Activated CD4-positive, alpha-beta T cell treated with anti-CD3 and anti-CD28 coated beads, Interleukin-2, amount 50 U/mL, for 16 hours (primary cell): ENCODE data around the gene NKX1-1.

Experiments used
- DNase-seq: peaks from one replicate; pipeline ENCODE4 v3.0.0-alpha.2; 2020

The NKX1-1 gene

DNA sequence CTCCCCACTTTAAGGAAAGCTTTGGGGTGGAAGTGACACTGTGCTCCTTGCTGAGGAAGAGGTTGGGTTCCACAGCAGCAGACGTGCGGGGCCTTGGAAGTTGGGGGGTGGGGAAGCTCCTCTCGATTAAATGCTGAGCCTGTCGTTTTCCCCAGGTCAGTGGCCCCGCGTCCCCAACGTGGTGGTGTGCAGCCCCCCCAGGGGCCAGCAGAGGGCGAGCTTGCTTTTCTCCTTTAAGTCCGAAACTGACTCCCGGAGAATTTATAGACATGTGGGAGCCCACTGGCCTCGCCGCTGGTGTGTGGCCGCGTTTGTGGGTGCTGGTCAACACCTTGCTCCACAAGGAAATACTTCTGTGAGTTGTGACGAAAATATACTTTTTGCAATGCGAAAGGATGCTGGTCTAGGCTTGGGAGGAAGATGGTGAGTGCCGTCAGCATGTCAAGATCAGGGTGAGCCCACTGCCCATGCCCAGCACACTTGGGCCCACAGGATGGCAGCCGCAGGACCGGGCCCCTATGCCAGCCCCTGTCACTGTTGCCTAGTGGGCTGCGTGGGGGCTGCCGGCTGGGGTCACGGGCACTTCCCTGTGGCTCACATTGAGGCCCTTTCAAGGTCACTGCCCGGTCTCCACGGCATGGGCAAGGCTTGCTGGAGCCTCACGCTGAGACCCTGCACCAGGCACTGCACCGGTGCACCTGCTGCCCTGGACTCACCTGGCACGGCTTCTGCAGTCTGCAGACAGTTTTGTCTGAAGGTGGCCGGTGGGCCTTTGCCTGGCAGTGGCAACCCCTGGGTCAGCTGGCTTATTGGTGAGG lies 49.9 kb downstream of the NKX1-1 start:
- DNase-seq = peak; percentile 29

DNA sequence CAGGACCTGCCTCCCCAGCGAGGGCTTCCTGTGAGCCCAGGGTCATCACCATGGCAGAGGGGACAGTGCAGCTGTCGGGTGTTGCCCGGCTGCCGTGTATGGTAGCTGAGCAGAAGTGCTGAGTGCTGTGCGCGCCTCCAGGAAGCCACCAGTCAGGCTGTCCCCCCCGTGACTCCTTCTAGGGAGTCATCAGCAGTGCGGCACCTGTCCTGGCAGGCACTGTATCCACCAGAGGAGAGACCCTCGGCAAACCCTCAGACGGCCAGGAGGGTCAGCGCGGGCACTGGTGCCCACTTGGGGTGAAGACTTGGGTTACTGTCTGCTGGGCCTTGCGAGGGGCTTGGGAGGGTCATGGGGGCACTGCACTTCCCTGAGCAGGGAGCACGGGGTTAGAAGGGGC lies 50.9 kb downstream of the NKX1-1 start:
- DNase-seq = no peak

DNA sequence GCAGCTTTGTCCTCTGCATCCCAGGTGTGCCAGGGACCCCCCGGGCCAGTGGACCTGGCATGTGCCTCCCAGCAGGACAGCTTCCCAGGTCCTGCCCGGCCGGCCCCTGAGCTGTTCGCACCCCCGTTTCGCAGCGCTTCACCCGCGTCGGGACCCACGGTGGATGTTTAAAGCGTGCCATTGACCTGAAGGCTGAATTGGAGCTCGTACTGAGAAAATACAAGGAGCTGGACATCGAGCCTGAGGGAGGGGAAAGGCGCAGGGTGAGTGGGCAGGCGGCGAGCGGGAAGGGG lies 51.3 kb downstream of the NKX1-1 start:
- no peak for DNase-seq

DNA sequence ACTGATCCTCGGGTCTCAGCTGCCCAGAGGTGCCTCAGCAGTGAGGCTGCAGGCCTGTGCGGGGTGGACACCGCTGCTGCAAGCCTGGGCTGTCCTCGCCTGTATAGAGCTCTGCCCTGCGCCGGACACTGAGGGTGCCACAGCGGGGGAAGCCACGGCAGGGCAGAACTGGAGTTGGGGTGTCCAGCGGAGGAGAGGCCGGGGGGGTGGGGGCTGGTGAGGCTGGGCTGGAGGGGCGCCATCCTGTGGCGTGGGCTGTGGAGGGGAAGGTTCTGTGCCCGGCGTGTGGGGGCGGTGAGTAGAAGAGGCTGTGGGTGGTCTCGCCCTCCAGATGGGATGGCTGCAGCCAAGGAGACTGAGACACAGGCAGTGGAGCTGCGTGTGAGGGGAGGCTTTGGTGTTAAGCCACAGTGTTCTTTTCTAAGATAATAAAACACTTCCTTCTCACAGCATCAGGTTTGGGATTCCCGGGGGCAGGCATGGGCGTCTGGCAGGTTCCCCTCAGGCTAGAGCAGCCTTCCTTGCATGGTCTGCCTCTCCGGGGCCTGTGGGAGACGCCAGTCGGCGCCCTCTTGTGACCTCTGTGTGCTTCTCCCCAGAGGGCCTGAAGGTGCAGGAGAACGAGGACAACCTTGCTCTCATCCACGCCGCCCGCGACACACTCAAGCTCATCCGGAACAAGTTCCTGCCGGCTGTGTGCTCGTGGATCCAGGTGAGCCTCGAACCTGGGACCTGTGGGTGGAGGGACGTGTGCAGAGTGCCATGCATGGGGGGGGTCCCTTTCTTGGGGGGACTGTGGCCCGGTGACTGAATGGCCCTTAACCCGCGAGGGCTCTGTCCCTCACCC lies 51.9 kb downstream of the NKX1-1 start:
- DNase-seq = no peak

DNA sequence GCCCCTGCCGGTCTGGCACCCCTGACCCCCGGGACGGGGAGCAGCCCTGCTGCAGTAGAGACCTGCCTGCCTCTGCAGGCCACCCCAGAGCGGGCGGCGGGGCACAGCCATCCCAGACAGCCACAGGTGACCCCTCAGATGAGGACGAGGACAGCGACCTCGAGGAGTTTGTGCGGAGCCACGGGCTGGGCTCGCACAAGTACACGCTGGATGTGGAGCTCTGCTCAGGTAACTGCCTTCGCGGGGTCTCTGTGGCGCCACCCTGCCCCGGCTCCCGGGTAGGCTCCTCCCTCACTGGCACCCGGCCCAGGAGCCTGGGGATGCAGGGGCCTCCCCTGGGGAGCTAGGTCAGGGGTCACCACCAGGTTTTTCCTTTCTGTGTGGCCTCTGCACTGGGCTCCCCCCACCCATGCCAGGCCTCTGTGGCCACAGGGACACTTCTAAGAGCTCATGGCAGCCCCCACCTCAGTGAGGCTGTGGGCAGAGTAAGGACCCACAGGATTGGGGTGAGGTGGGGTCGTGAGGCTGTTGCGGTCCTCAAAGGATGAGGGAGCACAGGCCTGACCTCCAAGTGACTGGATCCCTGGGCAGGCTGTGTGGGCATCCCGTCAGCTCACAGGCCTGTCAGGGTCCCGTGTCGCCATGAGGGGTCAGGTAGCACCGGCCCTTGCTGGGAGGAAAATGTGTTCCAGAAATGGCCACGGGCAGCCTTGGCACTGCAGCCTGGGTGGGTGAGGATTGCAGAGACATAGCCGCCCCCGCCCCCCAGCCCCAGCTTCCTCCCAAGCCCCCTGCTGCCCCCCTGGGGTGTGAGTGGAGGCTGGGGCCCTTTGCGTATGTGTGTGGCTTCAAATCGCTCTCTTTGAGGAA lies 52.8 kb downstream of the NKX1-1 start:
- DNase-seq = no peak
